ENCODE results near the gene ZSCAN5A.
A peak's percentile ranks its signal among the peaks of the same experiment; 100 is the strongest.
"Not testable (repeated sequence)": the region's sequence is repeated elsewhere in the genome, so short reads cannot be mapped to it uniquely, and the experiment has no call there.

The ZSCAN5A gene

DNA sequence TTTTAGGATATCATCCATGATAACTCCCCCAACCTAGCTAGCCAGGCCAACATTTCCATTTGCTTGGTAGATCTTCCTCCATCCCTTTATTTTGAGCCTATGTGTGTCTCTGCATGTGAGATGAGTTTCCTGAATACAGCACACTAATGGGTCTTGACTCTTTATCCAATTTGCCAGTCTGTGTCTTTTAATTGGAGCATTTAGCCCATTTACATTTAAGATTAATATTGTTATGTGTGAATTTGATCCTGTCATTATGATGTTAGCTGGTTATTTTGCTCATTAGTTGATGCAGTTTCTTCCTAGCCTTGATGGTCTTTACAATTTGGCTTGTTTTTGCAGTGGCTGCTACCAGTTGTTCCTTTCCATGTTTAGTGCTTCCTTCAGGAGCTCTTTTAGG, 20.7 kb upstream of the ZSCAN5A start:
- H3K27me3 ChIP-seq (ENCODE audit: control insufficient read depth in 1 of 2, insufficient read depth in 2 of 2, low read length in 2 of 2); H3K27ac ChIP-seq (ENCODE audit: low read depth, low read length); H3K4me3 ChIP-seq (ENCODE audit: low read depth in 1 of 2, low read length in 2 of 2); H3K9me3 ChIP-seq (ENCODE audit: low read length); H3K36me3 ChIP-seq (ENCODE audit: insufficient read depth, low read length); H3K9ac ChIP-seq (ENCODE audit: low read length); H3K4me1 ChIP-seq (ENCODE audit: insufficient read depth, low read length): not testable (repeated sequence)

- H3K4me3 ChIP-seq (ENCODE audit: low read depth in 1 of 2, low read length in 2 of 2), result no peak overlapping the region
- no peaks in the 10 kb centered on the region for H3K27me3 ChIP-seq (ENCODE audit: control insufficient read depth in 1 of 2, insufficient read depth in 2 of 2, low read length in 2 of 2)
- H3K9ac ChIP-seq (ENCODE audit: low read length), result no peak overlapping the region
- H3K9me3 ChIP-seq (ENCODE audit: low read length), result peaks cover 7% of the 10 kb centered on the region
- H3K36me3 ChIP-seq (ENCODE audit: insufficient read depth, low read length), result no peaks in the 10 kb centered on the region
- no peak overlapping the region for H3K27ac ChIP-seq (ENCODE audit: low read depth, low read length)
- no peaks in the 10 kb centered on the region for H3K4me1 ChIP-seq (ENCODE audit: insufficient read depth, low read length)
Measured at GRCh38 chr19:56333506-56333905, 18.9 kb upstream of the ZSCAN5A start.

DNA sequence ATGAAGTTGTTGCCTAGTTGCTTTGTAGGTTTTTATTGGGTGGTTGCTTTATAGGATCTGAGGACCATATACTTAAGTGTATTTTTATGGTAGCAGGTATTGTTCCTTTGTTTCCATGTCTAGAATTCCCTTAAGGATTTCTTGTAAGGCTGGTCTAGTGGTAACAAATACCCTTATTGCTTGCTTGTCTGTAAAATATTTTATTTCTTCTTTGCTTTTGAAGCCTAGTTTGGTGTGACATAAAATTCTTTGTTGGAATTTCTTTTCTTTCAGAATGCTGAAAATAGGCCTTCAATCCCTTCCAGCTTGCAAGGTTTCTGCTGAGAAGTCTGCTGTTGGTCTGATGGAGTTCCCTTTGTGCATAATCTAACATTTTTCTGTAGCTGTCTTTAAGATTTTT, 18.1 kb upstream of the ZSCAN5A start:
- H3K9ac ChIP-seq (ENCODE audit: low read length), result no peak overlapping the region
- H3K27me3 ChIP-seq (ENCODE audit: control insufficient read depth in 1 of 2, insufficient read depth in 2 of 2, low read length in 2 of 2), result no peaks in the 10 kb centered on the region
- no peak overlapping the region for H3K27ac ChIP-seq (ENCODE audit: low read depth, low read length)
- no peaks in the 10 kb centered on the region for H3K4me1 ChIP-seq (ENCODE audit: insufficient read depth, low read length)
- H3K9me3 ChIP-seq (ENCODE audit: low read length), result peaks cover 7% of the 10 kb centered on the region
- no peaks in the 10 kb centered on the region for H3K36me3 ChIP-seq (ENCODE audit: insufficient read depth, low read length)
- no peak overlapping the region for H3K4me3 ChIP-seq (ENCODE audit: low read depth in 1 of 2, low read length in 2 of 2)

- H3K4me1 ChIP-seq (ENCODE audit: insufficient read depth, low read length), result no peaks in the 10 kb centered on the region
- H3K9ac ChIP-seq (ENCODE audit: low read length), result no peak overlapping the region
- H3K27me3 ChIP-seq (ENCODE audit: control insufficient read depth in 1 of 2, insufficient read depth in 2 of 2, low read length in 2 of 2), result no peaks in the 10 kb centered on the region
- H3K9me3 ChIP-seq (ENCODE audit: low read length), result no peaks in the 10 kb centered on the region
- H3K27ac ChIP-seq (ENCODE audit: low read depth, low read length), result no peak overlapping the region
- no peaks in the 10 kb centered on the region for H3K36me3 ChIP-seq (ENCODE audit: insufficient read depth, low read length)
- H3K4me3 ChIP-seq (ENCODE audit: low read depth in 1 of 2, low read length in 2 of 2), result no peak overlapping the region
Measured at GRCh38 chr19:56324436-56324835, 9.8 kb upstream of the ZSCAN5A start.

DNA sequence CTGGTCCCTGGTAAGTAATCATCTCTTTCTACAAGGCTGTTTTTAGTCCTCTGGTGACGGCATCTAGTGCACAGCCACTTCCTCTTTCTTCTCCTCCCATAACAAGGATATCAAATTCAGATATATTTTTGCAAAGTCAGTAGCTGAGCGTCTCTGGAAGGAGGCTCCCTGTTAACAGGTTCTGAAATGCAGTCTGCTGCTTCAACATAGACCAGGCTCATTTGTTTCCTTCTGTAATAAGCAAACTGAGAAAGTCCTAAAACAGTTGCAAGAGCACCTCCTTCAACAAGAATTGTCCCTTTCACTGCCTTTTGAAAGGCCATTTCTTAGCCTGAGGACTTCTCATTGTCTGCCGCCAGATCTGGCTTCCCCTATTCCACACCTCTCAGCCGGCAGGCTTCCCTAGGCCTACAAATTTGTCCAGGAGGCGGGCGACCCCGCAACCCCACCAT, 7.4 kb upstream of the ZSCAN5A start:
- H3K9me3 ChIP-seq (ENCODE audit: low read length), result no peaks in the 10 kb centered on the region
- no peak overlapping the region for H3K9ac ChIP-seq (ENCODE audit: low read length)
- H3K27ac ChIP-seq (ENCODE audit: low read depth, low read length), result no peak overlapping the region
- H3K4me3 ChIP-seq (ENCODE audit: low read depth in 1 of 2, low read length in 2 of 2), result no peak overlapping the region
- H3K4me1 ChIP-seq (ENCODE audit: insufficient read depth, low read length), result no peaks in the 10 kb centered on the region
- H3K27me3 ChIP-seq (ENCODE audit: control insufficient read depth in 1 of 2, insufficient read depth in 2 of 2, low read length in 2 of 2), result no peaks in the 10 kb centered on the region
- H3K36me3 ChIP-seq (ENCODE audit: insufficient read depth, low read length), result no peaks in the 10 kb centered on the region

DNA sequence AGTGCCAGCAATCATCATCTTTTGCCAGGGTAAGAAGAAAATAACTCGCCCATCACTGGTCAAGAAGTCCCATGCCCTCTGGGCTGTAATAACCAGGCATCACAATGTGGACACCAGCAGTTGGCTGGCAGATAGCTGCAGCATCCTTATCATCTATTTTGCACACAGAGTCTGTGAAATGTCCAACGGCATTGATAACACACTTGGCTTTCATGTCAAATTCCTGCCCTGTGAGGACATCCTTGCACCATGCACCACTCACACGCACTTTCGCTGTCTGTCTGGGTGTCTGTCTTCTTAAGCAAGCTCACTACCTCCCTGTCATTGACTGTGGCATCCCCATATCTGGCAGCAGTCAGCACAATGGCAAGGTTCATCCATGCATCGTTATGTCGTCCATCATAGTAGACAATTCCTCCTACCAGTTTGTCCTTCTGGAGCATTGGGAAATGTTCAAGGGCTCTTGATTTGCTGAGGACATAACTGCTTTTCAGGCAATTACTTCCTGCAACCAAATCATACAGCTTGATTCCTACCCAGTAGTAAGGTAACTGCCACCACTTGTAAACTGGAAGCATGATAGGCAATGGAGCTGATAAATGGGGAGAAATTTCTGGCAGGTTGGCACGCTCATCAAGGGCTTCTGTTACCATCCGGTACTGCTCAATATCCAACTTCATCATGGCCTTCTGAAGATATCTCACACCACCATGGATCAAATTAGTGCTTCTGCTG, 6.8 kb upstream of the ZSCAN5A start:
- no peaks in the 10 kb centered on the region for H3K4me1 ChIP-seq (ENCODE audit: insufficient read depth, low read length)
- no peak overlapping the region for H3K27ac ChIP-seq (ENCODE audit: low read depth, low read length)
- no peak overlapping the region for H3K9ac ChIP-seq (ENCODE audit: low read length)
- no peaks in the 10 kb centered on the region for H3K36me3 ChIP-seq (ENCODE audit: insufficient read depth, low read length)
- H3K9me3 ChIP-seq (ENCODE audit: low read length), result no peaks in the 10 kb centered on the region
- no peak overlapping the region for H3K4me3 ChIP-seq (ENCODE audit: low read depth in 1 of 2, low read length in 2 of 2)
- no peaks in the 10 kb centered on the region for H3K27me3 ChIP-seq (ENCODE audit: control insufficient read depth in 1 of 2, insufficient read depth in 2 of 2, low read length in 2 of 2)

DNA sequence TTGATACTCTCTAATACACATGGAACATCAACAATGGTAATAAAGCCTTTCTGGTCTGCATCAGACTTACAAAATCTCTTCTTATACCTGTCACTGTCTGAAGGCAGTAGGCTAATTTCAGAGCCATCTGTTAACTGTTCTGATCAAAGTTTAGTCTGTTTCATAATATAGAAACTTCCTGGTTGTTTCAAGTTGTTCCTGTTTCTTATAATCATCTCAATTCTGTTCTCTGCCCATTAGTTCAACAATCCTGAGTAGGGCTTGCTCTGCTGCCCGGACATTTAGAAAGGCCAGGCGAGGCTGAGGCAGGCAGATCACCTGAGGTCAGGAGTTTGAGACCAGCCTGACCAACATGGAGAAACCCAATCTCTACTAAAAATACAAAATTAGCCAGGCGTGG, 5.4 kb upstream of the ZSCAN5A start:
- Histone ChIP-seq H3K36me3 (ENCODE audit: insufficient read depth, low read length) (no peaks in the 10 kb centered on the region), H3K4me3 (ENCODE audit: low read depth in 1 of 2, low read length in 2 of 2) (no peak overlapping the region), H3K9ac (ENCODE audit: low read length) (no peak overlapping the region), H3K27ac (ENCODE audit: low read depth, low read length) (no peak overlapping the region), H3K9me3 (ENCODE audit: low read length) (no peaks in the 10 kb centered on the region), H3K4me1 (ENCODE audit: insufficient read depth, low read length) (peaks cover 8% of the 10 kb centered on the region), H3K27me3 (ENCODE audit: control insufficient read depth in 1 of 2, insufficient read depth in 2 of 2, low read length in 2 of 2) (no peaks in the 10 kb centered on the region)

DNA sequence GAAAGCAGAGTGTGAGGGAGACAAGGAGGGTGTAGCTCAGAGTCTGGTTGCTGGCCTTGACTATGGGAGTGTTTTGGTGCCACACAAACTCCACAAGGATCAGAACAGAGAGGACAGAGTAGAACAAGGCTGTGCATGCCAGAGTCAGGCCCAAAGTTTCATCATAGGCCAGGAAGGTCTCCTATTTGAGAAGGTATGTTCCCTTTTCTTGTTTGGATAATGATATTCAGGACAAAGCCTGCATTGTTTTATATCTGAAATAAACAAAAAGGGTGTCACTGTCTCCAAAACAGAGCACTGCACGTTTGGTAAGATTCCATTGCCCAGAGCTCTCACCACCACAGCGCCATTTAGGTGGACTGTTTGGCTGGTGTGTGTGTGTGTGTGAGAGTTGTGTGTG, 3.1 kb upstream of the ZSCAN5A start:
- Histone ChIP-seq H3K9ac (ENCODE audit: low read length) (no peak overlapping the region), H3K4me1 (ENCODE audit: insufficient read depth, low read length) (peaks cover 13% of the 10 kb centered on the region), H3K4me3 (ENCODE audit: low read depth in 1 of 2, low read length in 2 of 2) (no peak overlapping the region), H3K36me3 (ENCODE audit: insufficient read depth, low read length) (peaks cover 3% of the 10 kb centered on the region), H3K9me3 (ENCODE audit: low read length) (no peaks in the 10 kb centered on the region), H3K27me3 (ENCODE audit: control insufficient read depth in 1 of 2, insufficient read depth in 2 of 2, low read length in 2 of 2) (no peaks in the 10 kb centered on the region), H3K27ac (ENCODE audit: low read depth, low read length) (no peak overlapping the region)

DNA sequence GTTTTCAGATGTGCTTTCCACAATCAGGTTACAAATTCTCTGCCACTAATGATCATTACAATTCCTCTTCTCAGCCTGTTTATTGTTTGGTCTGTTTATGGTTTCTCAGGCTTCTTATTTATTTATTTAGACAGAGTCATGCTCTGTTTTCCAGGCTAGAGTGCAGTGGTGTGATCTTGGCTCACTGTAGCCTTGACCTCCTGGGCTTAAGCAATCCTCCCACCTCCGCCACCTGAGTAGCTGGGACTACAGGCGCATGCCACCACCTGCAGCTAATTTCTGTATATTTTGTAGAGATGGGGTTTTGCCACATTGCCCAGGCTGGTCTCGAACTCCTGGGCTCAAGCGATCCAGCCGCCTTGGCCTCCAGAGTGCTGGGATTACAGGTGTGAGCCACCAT, 2.1 kb upstream of the ZSCAN5A start:
- peaks cover 4% of the 10 kb centered on the region for H3K36me3 ChIP-seq (ENCODE audit: insufficient read depth, low read length)
- no peaks in the 10 kb centered on the region for H3K9me3 ChIP-seq (ENCODE audit: low read length)
- H3K27me3 ChIP-seq (ENCODE audit: control insufficient read depth in 1 of 2, insufficient read depth in 2 of 2, low read length in 2 of 2), result no peaks in the 10 kb centered on the region
- H3K9ac ChIP-seq (ENCODE audit: low read length), result no peak overlapping the region
- H3K4me1 ChIP-seq (ENCODE audit: insufficient read depth, low read length), result peaks cover 13% of the 10 kb centered on the region
- no peak overlapping the region for H3K27ac ChIP-seq (ENCODE audit: low read depth, low read length)
- H3K4me3 ChIP-seq (ENCODE audit: low read depth in 1 of 2, low read length in 2 of 2), result no peak overlapping the region

DNA sequence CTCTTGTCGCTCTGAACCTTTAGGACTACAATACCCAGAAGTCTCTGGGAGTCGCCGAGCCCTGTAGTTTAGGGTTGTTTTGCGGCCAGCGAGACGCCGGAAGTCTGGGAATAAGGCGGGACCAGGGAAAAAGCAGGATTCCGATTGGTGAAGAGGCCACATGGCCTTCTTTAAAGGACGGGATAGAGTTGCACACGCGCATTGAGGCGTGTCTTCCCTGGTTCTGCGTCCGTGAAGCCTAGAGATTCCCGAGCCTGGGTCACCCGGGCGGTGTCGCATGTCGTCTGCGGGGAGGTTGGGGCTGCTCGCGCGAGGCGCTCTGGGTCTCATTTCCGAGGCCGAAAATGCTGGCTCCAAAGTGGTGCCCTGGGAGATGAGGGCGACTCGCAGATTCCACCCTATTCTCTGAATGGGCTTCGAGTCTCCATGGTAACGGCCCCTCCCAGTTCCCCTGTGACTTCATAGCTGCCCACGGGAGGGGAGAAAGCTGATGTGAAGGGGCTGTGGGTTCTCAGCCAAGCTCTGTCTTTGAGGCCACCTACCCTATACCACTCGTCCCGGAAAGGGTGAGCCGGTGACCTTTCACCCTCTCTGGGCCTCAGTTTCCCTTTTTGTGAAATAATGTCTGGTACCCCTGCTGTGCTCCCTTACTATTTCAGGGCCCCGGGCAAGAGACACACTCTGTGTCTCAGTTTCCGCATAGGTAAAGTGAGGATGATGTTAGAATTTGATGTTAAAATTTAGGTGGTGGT, 614 bp upstream of the ZSCAN5A start:
- Histone ChIP-seq H3K4me1 (ENCODE audit: insufficient read depth, low read length) (peaks cover 13% of the 10 kb centered on the region), H3K27ac (ENCODE audit: low read depth, low read length) (peak overlapping the region; percentile 92), H3K36me3 (ENCODE audit: insufficient read depth, low read length) (peaks cover 4% of the 10 kb centered on the region), H3K27me3 (ENCODE audit: control insufficient read depth in 1 of 2, insufficient read depth in 2 of 2, low read length in 2 of 2) (no peaks in the 10 kb centered on the region), H3K9me3 (ENCODE audit: low read length) (no peaks in the 10 kb centered on the region), H3K4me3 (ENCODE audit: low read depth in 1 of 2, low read length in 2 of 2) (peak overlapping the region; percentile 56 to 69), H3K9ac (ENCODE audit: low read length) (peak overlapping the region; percentile 13)

DNA sequence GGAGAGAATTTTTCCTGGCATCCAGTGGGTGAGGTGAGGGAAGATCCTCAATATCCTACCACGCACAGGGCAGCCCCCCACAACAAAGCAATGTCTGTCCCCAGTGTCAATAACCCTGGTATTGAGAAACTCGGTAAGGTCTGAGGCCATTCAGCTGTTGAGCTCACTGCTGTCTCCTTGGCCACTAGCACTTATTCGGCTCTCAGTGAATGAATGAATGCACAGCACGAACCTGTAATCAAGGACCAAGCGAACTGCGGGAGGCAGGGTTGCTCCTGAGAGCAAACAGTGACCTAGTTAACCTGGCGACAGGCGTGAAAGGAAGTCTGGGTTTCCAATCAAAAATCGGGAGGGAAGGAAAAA, 640 bp downstream of the ZSCAN5A start:
- H3K9me3 ChIP-seq (ENCODE audit: low read length), result no peaks in the 10 kb centered on the region
- peaks cover 13% of the 10 kb centered on the region for H3K4me1 ChIP-seq (ENCODE audit: insufficient read depth, low read length)
- H3K36me3 ChIP-seq (ENCODE audit: insufficient read depth, low read length), result peaks cover 4% of the 10 kb centered on the region
- H3K27ac ChIP-seq (ENCODE audit: low read depth, low read length), result peak overlapping the region; percentile 92
- H3K9ac ChIP-seq (ENCODE audit: low read length), result peak overlapping the region; percentile 13
- peak overlapping the region; percentile 33 to 69 for H3K4me3 ChIP-seq (ENCODE audit: low read depth in 1 of 2, low read length in 2 of 2)
- H3K27me3 ChIP-seq (ENCODE audit: control insufficient read depth in 1 of 2, insufficient read depth in 2 of 2, low read length in 2 of 2), result no peaks in the 10 kb centered on the region
